Mesenchymal stem cell (in vitro differentiated cells and primary cell): ENCODE results near the gene SRRM2. TPM values are rescaled to one million over a fixed set of nuclear protein-coding genes. Genes with fewer than 3 reads are reported as not detected.
A peak's percentile ranks its signal among the peaks of the same experiment; 100 is the strongest.

Source experiments
- DNase-seq: peaks from one replicate; pipeline ENCODE4 v3.0.0-alpha.2; 2013
- H2AFZ ChIP-seq: one replicate; pipeline ENCODE4 v1.6.1; 2013; ENCODE audit warnings: low read depth, mild to moderate bottlenecking, control low read depth, inconsistent platforms, low read length, moderate library complexity
- H2AK5ac ChIP-seq: 2 replicates; pipeline ENCODE4 v1.6.1; 2013; ENCODE audit warnings: low read length, moderate library complexity, mild to moderate bottlenecking, inconsistent platforms; ENCODE audit not compliant: severe bottlenecking
- H2BK120ac ChIP-seq: one replicate; pipeline ENCODE4 v1.6.1; 2013; ENCODE audit warnings: low read depth, mild to moderate bottlenecking, inconsistent platforms, low read length, moderate library complexity
- H2BK12ac ChIP-seq, 2 experiments: one replicate each; pipeline ENCODE4 v1.6.1; 2013; ENCODE audit warnings: inconsistent platforms in 2 of 2, low read length in 2 of 2, mild to moderate bottlenecking in 2 of 2, moderate library complexity in 2 of 2, control low read depth in 1 of 2
- H2BK15ac ChIP-seq: one replicate; pipeline ENCODE4 v1.6.1; 2013; ENCODE audit warnings: mild to moderate bottlenecking, low read depth, inconsistent platforms; ENCODE audit not compliant: poor library complexity, severe bottlenecking
- H2BK5ac ChIP-seq: 2 replicates; pipeline ENCODE4 v1.6.1; 2013; ENCODE audit warnings: low read depth, mild to moderate bottlenecking, low read length, control low read depth, inconsistent platforms; ENCODE audit not compliant: poor library complexity, severe bottlenecking
- H3K14ac ChIP-seq, 2 experiments: one replicate each; pipeline ENCODE4 v1.6.1; 2013; ENCODE audit warnings: inconsistent platforms in 2 of 2, low read length in 2 of 2, control low read depth in 1 of 2, mild to moderate bottlenecking in 1 of 2, moderate library complexity in 1 of 2
- H3K18ac ChIP-seq, 2 experiments: one replicate each; pipeline ENCODE4 v1.6.1; 2013; ENCODE audit warnings: inconsistent platforms in 2 of 2, low read length in 2 of 2, control low read depth in 1 of 2, low read depth in 1 of 2, mild to moderate bottlenecking in 1 of 2
- H3K23ac ChIP-seq, 2 experiments: one replicate each; pipeline ENCODE4 v1.6.1; 2013; ENCODE audit warnings: inconsistent platforms in 2 of 2, low read length in 2 of 2, mild to moderate bottlenecking in 2 of 2, moderate library complexity in 2 of 2, control low read depth in 1 of 2
- H3K27ac ChIP-seq: 2 replicates; pipeline ENCODE4 v1.5.1; 2013; ENCODE audit warnings: mild to moderate bottlenecking, moderate library complexity, low read length, control low read depth, inconsistent platforms; ENCODE audit not compliant: poor library complexity, severe bottlenecking
- H3K27me3 ChIP-seq, 2 experiments: 2 replicates each; pipeline versions ENCODE4 v1.6.1 to v1.7.0; 2013; ENCODE audit warnings: low read length in 2 of 2, mild to moderate bottlenecking in 2 of 2, moderate library complexity in 2 of 2, control low read depth in 1 of 2, inconsistent platforms in 1 of 2; ENCODE audit not compliant: control insufficient read depth in 1 of 2, insufficient read depth in 1 of 2
- H3K36me3 ChIP-seq, 2 experiments: 2 replicates each; pipeline versions ENCODE4 v1.6.1 to v1.7.0; 2013; ENCODE audit warnings: low read length in 2 of 2, control low read depth in 1 of 2, inconsistent platforms in 1 of 2, low read depth in 1 of 2, mild to moderate bottlenecking in 1 of 2; ENCODE audit not compliant: insufficient read depth in 2 of 2, control insufficient read depth in 1 of 2
- H3K4ac ChIP-seq, 2 experiments: one replicate each; pipeline ENCODE4 v1.6.1; 2013; ENCODE audit warnings: inconsistent platforms in 2 of 2, low read length in 2 of 2, mild to moderate bottlenecking in 2 of 2, moderate library complexity in 2 of 2, control low read depth in 1 of 2, low read depth in 1 of 2
- H3K4me1 ChIP-seq: 2 replicates; pipeline ENCODE4 v1.6.1; 2013; ENCODE audit warnings: low read depth, low read length, control low read depth; ENCODE audit not compliant: control insufficient read depth, insufficient read depth
- H3K4me2 ChIP-seq: 2 replicates; pipeline ENCODE4 v1.6.1; 2013; ENCODE audit warnings: low read length, mild to moderate bottlenecking, inconsistent platforms; ENCODE audit not compliant: poor library complexity, severe bottlenecking
- H3K4me3 ChIP-seq, 2 experiments: 2 replicates each; pipeline versions ENCODE4 v1.5.1 to v1.7.0; 2013; ENCODE audit warnings: low read length in 2 of 2, mild to moderate bottlenecking in 2 of 2, control low read depth in 1 of 2, low read depth in 1 of 2; ENCODE audit not compliant: insufficient read depth in 1 of 2
- H3K79me1 ChIP-seq: replicated peaks from 2 replicates; pipeline ENCODE4 v1.6.1; 2013; ENCODE audit warnings: mild to moderate bottlenecking, control low read depth, low read length, inconsistent platforms; ENCODE audit not compliant: poor library complexity, severe bottlenecking
- H3K9ac ChIP-seq: 2 replicates; pipeline ENCODE4 v1.7.0; 2013; ENCODE audit warnings: mild to moderate bottlenecking, low read length, moderate library complexity
- H3K9me3 ChIP-seq: 2 replicates; pipeline ENCODE4 v1.7.0; 2013; ENCODE audit warnings: mild to moderate bottlenecking, low read length; ENCODE audit not compliant: control insufficient read depth
- H4K8ac ChIP-seq: one replicate; pipeline ENCODE4 v1.6.1; 2013; ENCODE audit warnings: inconsistent platforms, mild to moderate bottlenecking, low read length, moderate library complexity
- H4K91ac ChIP-seq: one replicate; pipeline ENCODE4 v1.6.1; 2013; ENCODE audit warnings: mild to moderate bottlenecking, low read length, inconsistent platforms
- WGBS: methylation state at CpG from one replicate; pipeline ENCODE4 v1.1.7; 2013; ENCODE audit warnings: mixed read lengths; 5-methylcytosine and 5-hydroxymethylcytosine counted together
- small RNA-seq: library from polyadenylated mRNA; stranded (forward); fragments of <200 nt; extraction: miRNeasy Mini kit (QIAGEN cat#:217004); gene quantifications from one replicate; pipeline ENCODE3, GENCODE V24; 2013; ENCODE audit warnings: low read depth

The SRRM2 gene

DNA sequence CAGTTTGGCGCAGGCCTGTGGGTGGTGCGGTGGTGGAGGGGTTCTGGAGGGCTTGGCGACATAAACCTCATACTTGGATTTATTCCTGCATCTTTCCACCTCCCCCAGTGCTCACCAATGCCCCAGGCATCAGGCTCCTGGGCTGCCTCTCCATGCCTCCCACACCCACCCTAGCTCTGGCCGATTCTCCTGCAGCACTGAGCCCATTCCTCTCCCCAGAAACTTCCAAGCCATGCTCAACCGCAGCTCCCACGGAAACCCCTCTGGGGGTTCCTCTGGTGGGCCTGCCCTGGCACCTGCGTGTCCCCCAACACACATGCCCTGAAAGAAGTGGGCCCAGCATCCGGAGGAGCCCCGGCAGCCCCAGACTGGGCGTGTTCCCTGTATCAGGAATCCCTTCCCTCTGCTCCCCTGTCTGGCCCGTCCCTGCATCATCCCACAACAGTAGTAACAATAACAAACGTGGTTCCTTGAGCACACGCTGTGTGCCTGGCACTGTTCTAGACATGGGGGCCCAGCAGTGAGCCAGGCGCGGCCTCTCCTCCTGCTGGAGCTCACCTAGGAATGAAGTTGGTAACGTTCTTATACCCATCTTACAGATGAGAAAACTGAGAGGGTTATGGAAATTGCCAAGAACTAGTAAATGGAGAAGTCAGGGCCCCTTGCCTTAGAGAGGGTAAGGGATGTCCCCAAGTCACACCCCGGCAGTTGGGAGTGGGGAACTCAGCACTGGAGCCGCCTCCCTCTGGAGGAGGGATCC, 66.9 kb downstream of the SRRM2 start:
- H3K27me3 ChIP-seq = peaks cover 32 to 82% of the 10 kb centered on the region in 2 experiments
- H4K8ac ChIP-seq = no peak overlapping the region
- peaks cover 0 to 2% of the 10 kb centered on the region in 2 experiments for H3K36me3 ChIP-seq
- H4K91ac ChIP-seq = no peak overlapping the region
- DNase-seq = no peak
- no peak overlapping the region for H3K27ac ChIP-seq
- no peaks in the 10 kb centered on the region for H3K4me1 ChIP-seq
- H2AK5ac ChIP-seq = no peak overlapping the region
- peak overlapping the region in 1 of 2 experiments; percentile 11 for H2BK12ac ChIP-seq
- no peaks in the 10 kb centered on the region for H3K79me1 ChIP-seq
- no peak overlapping the region for H3K4me3 ChIP-seq
- H3K4me2 ChIP-seq = no peak overlapping the region
- 82% methylated on average over 15 of the region's 18 CpGs for WGBS
- H2BK5ac ChIP-seq = no peak overlapping the region
- no peak overlapping the region for H3K23ac ChIP-seq
- no peak overlapping the region for H2BK120ac ChIP-seq
- no peak overlapping the region for H3K4ac ChIP-seq
- H2BK15ac ChIP-seq = no peak overlapping the region
- H3K9me3 ChIP-seq = no peaks in the 10 kb centered on the region
- no peak overlapping the region for H3K9ac ChIP-seq
- no peak overlapping the region for H2AFZ ChIP-seq
- no peak overlapping the region for H3K14ac ChIP-seq
- H3K18ac ChIP-seq = no peak overlapping the region

DNA sequence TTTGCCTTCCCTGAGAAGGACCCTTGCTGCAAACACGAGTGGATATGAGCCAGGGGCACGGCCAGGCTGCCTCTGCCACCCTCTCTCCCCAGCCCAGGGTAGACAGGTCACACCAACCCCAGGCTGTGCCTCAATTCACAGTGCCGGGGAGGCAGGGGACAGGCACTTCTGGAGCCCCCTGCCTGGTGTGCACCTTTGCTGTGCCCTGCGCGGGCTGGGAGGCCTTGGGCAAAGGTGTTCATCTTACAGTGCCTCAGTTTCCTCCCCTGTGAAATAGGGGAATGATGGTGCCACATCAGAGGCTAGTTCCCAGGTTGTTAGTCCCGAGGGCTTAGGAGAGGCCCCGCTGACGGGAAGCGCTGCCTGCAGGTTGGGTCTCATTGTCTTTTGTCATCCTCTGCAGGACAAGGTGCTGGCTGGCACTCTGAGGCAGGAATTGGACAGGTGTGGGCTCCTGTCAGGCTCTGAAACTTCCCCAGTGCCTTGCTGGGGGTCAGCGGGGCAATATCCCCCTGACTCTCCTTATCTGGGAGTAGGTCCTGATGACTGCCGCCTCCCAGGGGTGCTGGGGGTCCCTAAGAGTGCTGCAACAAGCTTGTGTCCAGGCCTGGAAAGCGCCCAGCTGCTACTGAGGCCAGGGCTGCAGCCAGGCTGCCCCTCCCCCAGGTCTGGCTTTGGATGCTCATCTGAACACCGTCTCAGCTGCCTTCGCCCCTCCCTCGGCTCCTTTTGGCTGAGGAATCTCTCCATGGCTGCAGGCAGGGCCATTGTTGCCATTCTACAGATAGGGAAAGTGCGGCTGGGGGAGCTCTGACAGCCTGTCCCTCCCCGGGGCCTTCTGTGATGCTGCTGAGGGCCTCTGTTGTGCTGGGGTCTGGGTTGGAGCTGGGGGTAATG, 67.7 kb downstream of the SRRM2 start:
- H2AFZ ChIP-seq = no peak overlapping the region
- H2BK120ac ChIP-seq = no peak overlapping the region
- H3K4me3 ChIP-seq = no peak overlapping the region
- no peak overlapping the region for H2BK12ac ChIP-seq
- H2BK5ac ChIP-seq = no peak overlapping the region
- no peaks in the 10 kb centered on the region for H3K4me1 ChIP-seq
- 75% methylated on average over 16 of the region's 17 CpGs for WGBS
- H2AK5ac ChIP-seq = no peak overlapping the region
- no peaks in the 10 kb centered on the region for H3K79me1 ChIP-seq
- H3K27me3 ChIP-seq = peaks cover 26 to 85% of the 10 kb centered on the region in 2 experiments
- H3K27ac ChIP-seq = no peak overlapping the region
- H3K9me3 ChIP-seq = no peaks in the 10 kb centered on the region
- no peak overlapping the region for H3K4me2 ChIP-seq
- no peak overlapping the region for H4K8ac ChIP-seq
- no peak overlapping the region for H3K18ac ChIP-seq
- H3K36me3 ChIP-seq = peaks cover 0 to 2% of the 10 kb centered on the region in 2 experiments
- H3K4ac ChIP-seq = no peak overlapping the region
- no peak overlapping the region for H2BK15ac ChIP-seq
- no peak overlapping the region for H3K14ac ChIP-seq
- no peak overlapping the region for H4K91ac ChIP-seq
- DNase-seq = no peak
- no peak overlapping the region for H3K9ac ChIP-seq
- H3K23ac ChIP-seq = no peak overlapping the region

Small RNA genes lying within 50 kb of the gene (small RNA-seq; reads per million reads assigned to genes)
- gene SNORA3C = not detected
